Coronary artery (tissue), 2 donors: ENCODE data around the gene MT1G.
A peak's percentile ranks its signal among the peaks of the same experiment; 100 is the strongest.

Source experiments
- DNase-seq: peaks from one replicate; pipeline ENCODE4 v3.0.0-alpha.2; 2017; ENCODE audit warnings: low spot score
- H3K27ac ChIP-seq, 2 donors: fragments of 200-600 bp; sonication (generic); one replicate each; pipeline ENCODE4 v1.5.1; 2016 to 2019
- H3K4me3 ChIP-seq: fragments of 200-600 bp; sonication (generic); 2 replicates; pipeline ENCODE4 v1.5.1; 2016; ENCODE audit warnings: mild to moderate bottlenecking, moderate library complexity
- CTCF ChIP-seq: fragments of 200-600 bp; sonication (generic); IDR thresholded peaks from one replicate; pipeline ENCODE4 v1.5.1; 2019; ENCODE audit warnings: antibody characterized with exemption

The MT1G gene

GRCh38 chr16:56684926-56685590, 17.2 kb upstream of the MT1G start:
- Histone ChIP-seq H3K27ac (peak overlapping the region; percentile 74 to 83), H3K4me3 (peak overlapping the region; percentile 77)
- no peak for DNase-seq
- TF ChIP-seq CTCF, result no peak

DNA sequence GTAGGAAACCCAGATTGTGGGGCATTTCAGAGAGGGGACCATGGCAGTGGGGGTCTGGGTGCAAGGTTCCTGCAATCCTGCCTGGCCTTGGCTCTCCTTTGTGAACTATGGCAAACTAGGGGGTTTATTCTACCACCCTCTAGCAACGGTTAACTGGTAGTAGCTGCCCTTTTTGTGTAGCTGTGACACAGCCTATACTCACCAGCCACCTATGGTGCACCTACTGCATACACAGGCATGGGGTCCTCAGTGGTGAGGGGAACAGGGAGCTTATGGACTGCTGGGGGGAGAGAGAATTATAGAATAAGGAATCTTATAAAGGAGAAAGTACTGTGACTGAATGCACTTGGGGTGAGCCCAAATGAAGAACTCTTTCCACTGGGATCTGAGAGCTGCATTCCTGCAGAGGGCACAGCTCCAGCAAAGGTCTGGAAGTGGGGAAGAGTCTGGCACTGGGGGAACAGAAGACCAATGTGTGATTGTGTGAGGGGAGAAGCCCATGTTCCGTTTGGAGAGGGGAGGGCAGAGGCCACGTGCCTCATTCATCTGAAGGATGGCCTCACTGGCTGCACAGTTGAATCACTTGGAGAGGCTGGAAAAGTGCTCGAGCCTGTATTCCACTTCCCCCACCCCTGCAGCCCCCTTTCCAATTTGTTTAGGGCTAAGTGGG, 16.5 kb upstream of the MT1G start:
- Histone ChIP-seq H3K4me3 (peak overlapping the region; percentile 77), H3K27ac (peak overlapping the region; percentile 74 to 83)
- no peak for TF ChIP-seq CTCF
- DNase-seq, result no peak

DNA sequence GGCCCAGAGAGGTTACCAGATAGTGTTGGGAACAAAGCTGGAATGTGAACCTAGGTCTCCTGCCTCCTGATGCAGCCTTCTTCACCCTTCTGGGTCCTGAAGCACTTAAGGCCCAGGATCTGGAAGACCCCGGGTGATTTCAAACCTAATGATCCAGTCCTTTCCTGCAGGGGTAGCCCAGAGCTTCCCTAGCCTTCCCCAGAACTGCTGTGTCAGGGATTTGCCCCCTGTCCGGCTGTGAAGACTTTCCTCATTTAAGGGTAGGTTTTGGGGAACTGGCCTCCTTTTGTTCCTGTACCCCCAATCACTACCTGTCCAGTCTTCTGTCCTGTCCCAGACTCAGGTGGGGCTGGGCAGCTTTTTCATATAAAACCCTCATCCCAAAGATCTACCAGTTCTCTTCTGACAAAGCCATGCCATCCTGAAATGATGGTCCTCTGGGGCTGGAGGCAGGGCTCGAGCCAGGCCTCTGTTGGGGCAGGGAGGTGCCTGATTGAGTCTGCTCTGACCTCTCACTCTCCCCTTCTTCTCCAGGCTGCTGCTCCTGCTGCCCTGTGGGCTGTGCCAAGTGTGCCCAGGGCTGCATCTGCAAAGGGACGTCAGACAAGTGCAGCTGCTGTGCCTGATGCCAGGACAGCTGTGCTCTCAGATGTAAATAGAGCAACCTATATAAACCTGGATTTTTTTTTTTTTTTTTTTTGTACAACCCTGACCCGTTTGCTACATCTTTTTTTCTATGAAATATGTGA, 15.7 kb upstream of the MT1G start:
- Histone ChIP-seq H3K4me3 (peak overlapping the region; percentile 77), H3K27ac (peak overlapping the region; percentile 71 to 83)
- no peak for TF ChIP-seq CTCF
- DNase-seq, result no peak

GRCh38 chr16:56682703-56683397, 15.0 kb upstream of the MT1G start:
- no peak for DNase-seq
- Histone ChIP-seq H3K4me3 (peak overlapping the region; percentile 77), H3K27ac (peak overlapping the region; percentile 71 to 83)
- TF ChIP-seq CTCF, result no peak

DNA sequence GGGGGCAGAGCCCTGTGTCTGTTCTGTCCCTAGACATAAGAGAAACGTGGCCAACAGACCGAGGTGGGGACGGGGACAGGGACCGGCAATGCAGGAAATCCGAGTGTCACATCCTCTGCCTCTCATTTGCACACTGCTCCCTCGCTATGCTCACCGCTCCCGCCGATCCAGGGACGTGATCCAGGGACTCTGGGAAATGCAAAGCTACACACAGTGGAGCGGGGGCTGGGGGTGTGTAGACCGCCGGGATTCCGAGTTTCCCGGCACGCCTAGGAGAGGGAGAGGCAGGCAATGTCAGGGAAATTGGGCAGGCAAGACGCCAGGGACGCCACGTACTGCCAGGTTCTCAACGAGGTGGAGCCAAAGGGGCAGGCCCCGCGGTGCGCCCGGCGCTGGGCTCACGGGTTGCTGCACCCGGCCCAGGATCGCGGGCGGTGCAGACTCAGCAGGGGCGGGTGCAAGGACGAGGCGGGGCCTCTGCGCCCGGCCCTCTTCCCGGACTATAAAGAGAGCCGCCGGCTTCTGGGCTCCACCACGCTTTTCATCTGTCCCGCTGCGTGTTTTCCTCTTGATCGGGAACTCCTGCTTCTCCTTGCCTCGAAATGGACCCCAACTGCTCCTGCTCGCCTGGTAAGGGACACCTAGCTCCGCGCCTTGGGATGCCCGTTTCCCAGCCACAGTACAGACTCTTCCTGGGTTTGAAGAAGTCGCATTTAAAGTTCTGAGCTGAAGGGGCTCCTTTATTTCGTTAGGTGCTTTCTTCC, 14.3 kb upstream of the MT1G start, which contains the start of gene MT1X:
Gene MT1X, plus strand, starts transcription at position 532 of the 764 bp plus-strand sequence. Its CDS starts 71 bp downstream, at position 603.
- peak; percentile 99 for DNase-seq
- no peak for TF ChIP-seq CTCF
- peak within 1 kb of the TSS; percentile 77 for H3K4me3 ChIP-seq
- H3K27ac ChIP-seq, result peak within 1 kb of the TSS; percentile 75 to 83

- DNase-seq, result no peak
- no peak overlapping the region for H3K4me3 ChIP-seq
- no peak overlapping the region for H3K27ac ChIP-seq
- TF ChIP-seq CTCF, result no peak
Measured at GRCh38 chr16:56679818-56680217, 12.0 kb upstream of the MT1G start.
